SK-N-SH (cell line): ENCODE data around the gene RHOBTB3.
"Not testable (repeated sequence)": the region's sequence is repeated elsewhere in the genome, so short reads cannot be mapped to it uniquely, and the experiment has no call there.

Experiments
- CHD2 ChIP-seq: fragments of 150-350 bp; IDR thresholded peaks from 2 replicates; pipeline ENCODE4 v1.6.1; 2018; ENCODE audit warnings: low read length; ENCODE audit not compliant: partially characterized antibody
- EP300 ChIP-seq, 2 experiments: IDR thresholded peaks; 2 replicates each; pipeline versions ENCODE4 v1.4.0 to v1.6.1; 2012; ENCODE audit warnings: borderline replicate concordance in 1 of 2, low read depth in 1 of 2, low read length in 1 of 2
- FOXJ3 ChIP-seq: sonication (generic); formaldehyde crosslinking; IDR thresholded peaks from 2 replicates; pipeline ENCODE4 v1.5.1; 2020; ENCODE audit warnings: mild to moderate bottlenecking, missing genetic modification reagents
- MAX ChIP-seq: IDR thresholded peaks from 2 replicates; pipeline ENCODE4 v1.4.0; 2012; ENCODE audit warnings: low read depth
- NRF1 ChIP-seq: IDR thresholded peaks from 2 replicates; pipeline ENCODE4 v1.6.1; 2012; ENCODE audit warnings: low read depth, mild to moderate bottlenecking, low read length
- RCOR1 ChIP-seq: fragments of 150-350 bp; IDR thresholded peaks from 2 replicates; pipeline ENCODE4 v1.6.1; 2017; ENCODE audit warnings: antibody characterized with exemption, low read length
- RXRA ChIP-seq: IDR thresholded peaks from 2 replicates; pipeline ENCODE4 v1.4.0; 2012; ENCODE audit warnings: low read depth, mild to moderate bottlenecking, borderline replicate concordance
- TAF1 ChIP-seq: IDR thresholded peaks from 2 replicates; pipeline ENCODE4 v1.6.1; 2012; ENCODE audit warnings: low read depth, mild to moderate bottlenecking, low read length, moderate library complexity, borderline replicate concordance
- USF2 ChIP-seq: fragments of 150-350 bp; IDR thresholded peaks from 2 replicates; pipeline ENCODE4 v1.6.1; 2017; ENCODE audit warnings: antibody characterized with exemption, low read length, low read depth, borderline replicate concordance
- TF ChIP-seq, protein P1 (sequence below): fragments of 200-600 bp; sonication (generic); IDR thresholded peaks from 2 replicates; pipeline ENCODE4 v1.6.1; 2017; ENCODE audit warnings: antibody characterized with exemption, mild to moderate bottlenecking, moderate library complexity

DNA sequence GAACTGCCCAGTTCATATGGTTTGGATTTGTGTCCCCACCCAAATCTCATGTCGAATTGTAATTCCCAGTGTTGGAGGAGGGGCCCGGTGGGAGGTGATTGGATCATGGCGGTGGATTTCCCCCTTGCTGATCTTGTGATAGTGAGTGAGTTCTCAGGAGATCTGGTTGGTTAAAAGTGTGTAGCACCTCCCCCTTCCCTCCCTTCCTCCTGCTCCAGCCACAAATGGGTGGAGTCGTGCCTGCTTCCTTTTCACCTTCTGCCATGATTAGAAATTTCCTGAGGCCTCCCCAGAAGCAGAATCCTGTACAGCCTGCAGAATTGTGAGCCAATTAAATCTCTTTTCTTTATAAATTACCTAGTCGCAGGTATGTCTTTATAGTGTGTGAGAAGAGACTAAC, 24.9 kb upstream of the RHOBTB3 start:
- TF ChIP-seq FOXJ3 (CRISPR knock-in tag); TAF1; RXRA; RCOR1; CHD2; NRF1; EP300 (IDR thresholded peaks at IDR 0.05; ENCODE audit: borderline replicate concordance in 1 of 2, low read depth in 1 of 2, low read length in 1 of 2); MAX; USF2: not testable (repeated sequence)
- TF ChIP-seq, protein P1, sequence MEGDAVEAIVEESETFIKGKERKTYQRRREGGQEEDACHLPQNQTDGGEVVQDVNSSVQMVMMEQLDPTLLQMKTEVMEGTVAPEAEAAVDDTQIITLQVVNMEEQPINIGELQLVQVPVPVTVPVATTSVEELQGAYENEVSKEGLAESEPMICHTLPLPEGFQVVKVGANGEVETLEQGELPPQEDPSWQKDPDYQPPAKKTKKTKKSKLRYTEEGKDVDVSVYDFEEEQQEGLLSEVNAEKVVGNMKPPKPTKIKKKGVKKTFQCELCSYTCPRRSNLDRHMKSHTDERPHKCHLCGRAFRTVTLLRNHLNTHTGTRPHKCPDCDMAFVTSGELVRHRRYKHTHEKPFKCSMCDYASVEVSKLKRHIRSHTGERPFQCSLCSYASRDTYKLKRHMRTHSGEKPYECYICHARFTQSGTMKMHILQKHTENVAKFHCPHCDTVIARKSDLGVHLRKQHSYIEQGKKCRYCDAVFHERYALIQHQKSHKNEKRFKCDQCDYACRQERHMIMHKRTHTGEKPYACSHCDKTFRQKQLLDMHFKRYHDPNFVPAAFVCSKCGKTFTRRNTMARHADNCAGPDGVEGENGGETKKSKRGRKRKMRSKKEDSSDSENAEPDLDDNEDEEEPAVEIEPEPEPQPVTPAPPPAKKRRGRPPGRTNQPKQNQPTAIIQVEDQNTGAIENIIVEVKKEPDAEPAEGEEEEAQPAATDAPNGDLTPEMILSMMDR, result not testable (repeated sequence)
